Thyroid gland (tissue), 4 donors: ENCODE data around the gene HTT-AS. TPM values are rescaled to one million over a fixed set of nuclear protein-coding genes. Genes with fewer than 3 reads are reported as not detected.
"Not testable (repeated sequence)": the region's sequence is repeated elsewhere in the genome, so short reads cannot be mapped to it uniquely, and the experiment has no call there.

Experiments
- DNase-seq, 2 donors: peaks; one replicate each; pipeline ENCODE4 v3.0.0-alpha.2; 2019
- H3K27ac ChIP-seq, 3 donors: fragments of 200-600 bp; sonication (generic); 1 replicate in 2 of 3; 2 replicates in 1 of 3; pipeline ENCODE4 v1.5.1; 2016 to 2019; ENCODE audit warnings: mild to moderate bottlenecking in 1 of 3, moderate library complexity in 1 of 3
- H3K27me3 ChIP-seq: fragments of 200-600 bp; sonication (generic); one replicate; pipeline ENCODE4 v1.5.1; 2019
- H3K36me3 ChIP-seq, 2 donors: fragments of 200-600 bp; sonication (generic); one replicate each; pipeline ENCODE4 v1.5.1; 2016 to 2019
- H3K4me1 ChIP-seq, 2 donors: fragments of 200-600 bp; sonication (generic); one replicate each; pipeline ENCODE4 v1.5.1; 2017 to 2019
- H3K4me3 ChIP-seq, 3 donors: fragments of 200-600 bp; sonication (generic); replicated peaks in 1 of 3; 1 replicate in 2 of 3; 2 replicates in 1 of 3; pipeline ENCODE4 v1.5.1; 2016; ENCODE audit warnings: mild to moderate bottlenecking in 1 of 3
- H3K9me3 ChIP-seq: fragments of 200-600 bp; sonication (generic); one replicate; pipeline ENCODE4 v1.5.1; 2017
- POLR2A ChIP-seq, 2 donors: fragments of 450-650 bp; IDR thresholded peaks; one replicate each; pipeline ENCODE4 v1.6.1; 2017; ENCODE audit warnings: antibody characterized with exemption in 2 of 2, mild to moderate bottlenecking in 2 of 2, moderate library complexity in 1 of 2
- WGBS, 2 donors: methylation state at CpG; one replicate each; pipeline ENCODE4 v1.1.5; 2017; 5-methylcytosine and 5-hydroxymethylcytosine counted together
- intact Hi-C: fragments of 100-400 bp; cut with DNase I; formaldehyde crosslinking; loops from one replicate; pipeline ENCODE4 v1.15.1; 2023
- total RNA-seq, 4 donors: library from RNA; depleted of rRNA; stranded (reverse); fragments of >200 nt; gene quantifications; one replicate each; pipeline ENCODE4 v1.2.3, GENCODE V29; 2016
- TF ChIP-seq, protein P1 (sequence below), 6 experiments: fragments of 200-600 bp in 3 of 6; fragments of 450-650 bp in 3 of 6; sonication (generic) in 3 of 6; IDR thresholded peaks; one replicate each; pipeline ENCODE4 v1.5.1; 2016 to 2019; ENCODE audit warnings: antibody characterized with exemption in 6 of 6, mild to moderate bottlenecking in 2 of 6, inconsistent platforms in 1 of 6, moderate library complexity in 1 of 6

HTT-AS gene
- total RNA-seq, 4 donors from 2014 or later, result not detected

- H3K4me3 ChIP-seq, result no peak overlapping the region
- intact Hi-C loops, result no loop called here
- H3K9me3 ChIP-seq, result no peaks in the 10 kb centered on the region
- DNase-seq, result no peak
- WGBS, 2 donors, result 91 to 96% methylated on average over 3 of the region's 3 CpGs
- no peak for TF ChIP-seq POLR2A (IDR thresholded peaks at IDR 0.05)
- TF ChIP-seq, protein P1, sequence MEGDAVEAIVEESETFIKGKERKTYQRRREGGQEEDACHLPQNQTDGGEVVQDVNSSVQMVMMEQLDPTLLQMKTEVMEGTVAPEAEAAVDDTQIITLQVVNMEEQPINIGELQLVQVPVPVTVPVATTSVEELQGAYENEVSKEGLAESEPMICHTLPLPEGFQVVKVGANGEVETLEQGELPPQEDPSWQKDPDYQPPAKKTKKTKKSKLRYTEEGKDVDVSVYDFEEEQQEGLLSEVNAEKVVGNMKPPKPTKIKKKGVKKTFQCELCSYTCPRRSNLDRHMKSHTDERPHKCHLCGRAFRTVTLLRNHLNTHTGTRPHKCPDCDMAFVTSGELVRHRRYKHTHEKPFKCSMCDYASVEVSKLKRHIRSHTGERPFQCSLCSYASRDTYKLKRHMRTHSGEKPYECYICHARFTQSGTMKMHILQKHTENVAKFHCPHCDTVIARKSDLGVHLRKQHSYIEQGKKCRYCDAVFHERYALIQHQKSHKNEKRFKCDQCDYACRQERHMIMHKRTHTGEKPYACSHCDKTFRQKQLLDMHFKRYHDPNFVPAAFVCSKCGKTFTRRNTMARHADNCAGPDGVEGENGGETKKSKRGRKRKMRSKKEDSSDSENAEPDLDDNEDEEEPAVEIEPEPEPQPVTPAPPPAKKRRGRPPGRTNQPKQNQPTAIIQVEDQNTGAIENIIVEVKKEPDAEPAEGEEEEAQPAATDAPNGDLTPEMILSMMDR (IDR thresholded peaks at IDR 0.05), result no peak
- H3K4me1 ChIP-seq, result no peaks in the 10 kb centered on the region
- no peaks in the 10 kb centered on the region for H3K36me3 ChIP-seq
- no peak overlapping the region for H3K27ac ChIP-seq
- no peaks in the 10 kb centered on the region for H3K27me3 ChIP-seq
These were observed 8.8 kb downstream of the HTT-AS start for GRCh38 chr4:3065551-3065950.

DNA sequence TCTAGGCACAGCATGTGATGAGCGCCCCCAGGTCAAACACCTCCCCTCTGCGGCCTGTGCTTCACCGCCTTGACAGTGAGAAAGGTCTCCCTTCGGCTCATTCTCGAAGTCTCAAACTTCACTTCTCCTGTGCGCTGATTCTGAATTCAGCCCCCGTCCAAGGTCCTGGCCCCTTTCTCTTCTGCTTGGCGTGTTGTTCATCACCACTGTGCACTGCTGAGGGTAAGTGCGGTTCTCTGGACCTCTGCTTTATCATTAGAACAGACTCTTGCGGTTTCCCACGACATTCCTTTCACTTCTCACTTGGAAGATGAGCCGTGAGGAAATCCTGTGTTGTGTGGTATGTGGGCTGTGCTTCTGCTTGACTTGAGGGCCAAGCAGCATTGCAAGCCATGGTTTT is 11.9 kb downstream of the HTT-AS start:
- H3K27me3 ChIP-seq, result no peaks in the 10 kb centered on the region
- 89% methylated on average over 12 of the region's 12 CpGs for WGBS, 2 donors
- no peak overlapping the region for H3K4me3 ChIP-seq
- H3K27ac ChIP-seq, result no peak overlapping the region
- intact Hi-C loops, result no loop called here
- no peaks in the 10 kb centered on the region for H3K36me3 ChIP-seq
- no peak for DNase-seq
- H3K4me1 ChIP-seq, result no peaks in the 10 kb centered on the region
- TF ChIP-seq, protein P1 (IDR thresholded peaks at IDR 0.05), result no peak
- H3K9me3 ChIP-seq, result no peaks in the 10 kb centered on the region

GRCh38 chr4:3060946-3061345 is 13.4 kb downstream of the HTT-AS start:
- TF ChIP-seq, protein P1 (IDR thresholded peaks at IDR 0.05), result no peak
- TF ChIP-seq POLR2A (IDR thresholded peaks at IDR 0.05), result no peak
- Histone ChIP-seq H3K27me3 (no peaks in the 10 kb centered on the region), H3K9me3 (no peaks in the 10 kb centered on the region), H3K4me3 (no peak overlapping the region), H3K36me3 (no peaks in the 10 kb centered on the region), H3K27ac (no peak overlapping the region), H3K4me1 (no peaks in the 10 kb centered on the region)
- intact Hi-C loops, result no loop called here
- no peak for DNase-seq
- 93 to 96% methylated on average over 6 of the region's 6 CpGs for WGBS, 2 donors

- WGBS, 2 donors, result 91 to 95% methylated on average over 6 of the region's 6 CpGs
- no peaks in the 10 kb centered on the region for H3K27me3 ChIP-seq
- no peaks in the 10 kb centered on the region for H3K9me3 ChIP-seq
- intact Hi-C loops, result no loop called here
- TF ChIP-seq, protein P1 (IDR thresholded peaks at IDR 0.05), result no peak
- TF ChIP-seq POLR2A (IDR thresholded peaks at IDR 0.05), result no peak
- DNase-seq, result no peak
- H3K27ac ChIP-seq, result no peak overlapping the region
- no peaks in the 10 kb centered on the region for H3K4me1 ChIP-seq
- H3K4me3 ChIP-seq, result no peak overlapping the region
- no peaks in the 10 kb centered on the region for H3K36me3 ChIP-seq
These were observed 14.4 kb downstream of the HTT-AS start for GRCh38 chr4:3059943-3060342.

DNA sequence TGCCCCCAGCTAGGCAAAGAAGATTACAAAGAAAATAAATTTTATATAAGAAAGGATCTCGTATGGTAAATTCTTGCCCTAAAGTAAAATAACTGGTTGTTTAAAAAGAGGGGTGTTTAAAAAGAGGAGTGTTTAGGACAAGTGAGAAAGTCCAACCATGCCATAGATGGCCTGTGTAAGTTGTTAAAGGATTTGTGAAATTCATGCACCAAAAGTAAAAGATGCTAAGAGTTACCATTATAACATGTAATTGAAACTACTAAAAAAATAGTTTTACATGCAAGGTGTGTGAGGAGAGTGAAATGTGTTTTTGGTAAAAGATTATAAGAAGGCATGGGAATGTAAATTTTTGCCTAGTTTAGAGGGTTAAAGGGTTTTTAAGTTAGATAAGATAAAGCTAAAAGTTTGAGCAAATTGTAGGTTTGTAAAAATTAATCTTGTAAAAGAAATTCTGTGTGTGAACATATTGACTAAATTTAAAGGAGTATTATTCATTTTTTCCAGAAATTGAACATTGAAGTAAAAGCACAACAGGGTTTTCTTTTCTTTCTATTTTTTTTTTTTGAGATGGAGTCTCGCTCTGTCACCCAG is 20.1 kb downstream of the HTT-AS start:
- Histone ChIP-seq H3K9me3 (no peaks in the 10 kb centered on the region), H3K27me3 (no peaks in the 10 kb centered on the region), H3K4me1 (no peaks in the 10 kb centered on the region), H3K27ac (no peak overlapping the region), H3K36me3 (no peaks in the 10 kb centered on the region), H3K4me3 (no peak overlapping the region)
- TF ChIP-seq, protein P1 (IDR thresholded peaks at IDR 0.05), result no peak
- TF ChIP-seq POLR2A (IDR thresholded peaks at IDR 0.05), result no peak
- 94 to 98% methylated on average over 2 of the region's 2 CpGs for WGBS, 2 donors
- intact Hi-C loops, result no loop called here
- DNase-seq, result no peak

GRCh38 chr4:3051141-3051897 is 23.0 kb downstream of the HTT-AS start:
- H3K36me3 ChIP-seq, H3K4me3 ChIP-seq, H3K9me3 ChIP-seq, intact Hi-C loops, DNase-seq, H3K4me1 ChIP-seq, H3K27me3 ChIP-seq, H3K27ac ChIP-seq: not testable (repeated sequence)
- 88 to 94% methylated on average over 5 to 12 of the region's 12 CpGs for WGBS, 2 donors
